GM12878 (cell line): ENCODE data around the gene EEF1A1. TPM values are rescaled to one million over a fixed set of nuclear protein-coding genes. Genes with fewer than 3 reads are reported as not detected.

ENCODE experiments used
- ATAC-seq: fragments of 200-7000 bp; cut with Tn5 transposase; 3 replicates; pipeline ENCODE4 v1.9.1; 2020; ENCODE audit warnings: mild to moderate bottlenecking, moderate library complexity
- BruUV-seq: library from RNA; stranded (reverse); fragments of 400-500 nt; replicated peaks from 2 replicates; lab custom pipeline; 2021; lab: Mats Ljungman, UMichigan
- CTCF ChIA-PET: fragments of 300-600 bp; sonication (Branson Sonifier 250); formaldehyde crosslinking; extraction: SDS; loops from one replicate; lab custom pipeline; 2021; ENCODE audit warnings: inconsistent platforms; lab: Yijun Ruan, JAX
- POLR2A ChIA-PET: fragments of 350-600 bp; formaldehyde crosslinking; extraction: SDS; loops from one replicate; lab custom pipeline; 2021; ENCODE audit warnings: inconsistent platforms; lab: Charles Lee
- RAD21 ChIA-PET: fragments of 300-600 bp; sonication (Branson Sonifier 250); formaldehyde crosslinking; loops from one replicate; lab custom pipeline; 2023; ENCODE audit warnings: antibody characterized with exemption; ENCODE audit not compliant: unreplicated experiment; lab: Charles Lee
- SMC1A ChIA-PET: fragments of 300-600 bp; sonication (Branson Sonifier 250); formaldehyde crosslinking; loops from one replicate; lab custom pipeline; 2023; ENCODE audit not compliant: unreplicated experiment, uncharacterized antibody; lab: Charles Lee
- DNase-seq: peaks from one replicate; pipeline ENCODE4 v3.0.0-alpha.2; 2011; ENCODE audit warnings: low read depth, low spot score
- FAIRE-seq: peaks from 3 replicates; lab custom pipeline; 2011; peaks lifted over from hg19 to GRCh38; lab: Jason Lieb, UNC
- H2AFZ ChIP-seq: 2 replicates; pipeline ENCODE4 v1.6.0; 2011; ENCODE audit warnings: low read depth, low read length, control low read depth; ENCODE audit not compliant: control insufficient read depth
- H3K27ac ChIP-seq: 2 replicates; pipeline ENCODE4 v1.5.1; 2011; ENCODE audit warnings: control low read depth; ENCODE audit not compliant: control insufficient read depth, insufficient read depth
- H3K27me3 ChIP-seq, 2 experiments: replicated peaks in 1 of 2; 2 replicates each; pipeline versions ENCODE4 v1.6.0 to v1.6.1; 2011; ENCODE audit warnings: low read length in 1 of 2; ENCODE audit not compliant: control insufficient read depth in 2 of 2, insufficient read depth in 2 of 2
- H3K36me3 ChIP-seq, 2 experiments: 2 replicates each; pipeline ENCODE4 v1.5.1; 2011; ENCODE audit warnings: low read length in 1 of 2; ENCODE audit not compliant: control insufficient read depth in 2 of 2, insufficient read depth in 2 of 2
- H3K4me1 ChIP-seq: 2 replicates; pipeline ENCODE4 v1.6.1; 2011; ENCODE audit warnings: mild to moderate bottlenecking, low read length, moderate library complexity, mixed read lengths; ENCODE audit not compliant: control insufficient read depth, insufficient read depth
- H3K4me2 ChIP-seq: 2 replicates; pipeline ENCODE4 v1.6.0; 2011; ENCODE audit warnings: control low read depth; ENCODE audit not compliant: control insufficient read depth, insufficient read depth
- H3K4me3 ChIP-seq: fragments of 200-600 bp; sonication (generic); 2 replicates; pipeline ENCODE4 v1.5.1; 2016
- H3K79me2 ChIP-seq: 2 replicates; pipeline ENCODE4 v1.6.0; 2011; ENCODE audit warnings: low read length; ENCODE audit not compliant: control insufficient read depth, insufficient read depth
- H3K9ac ChIP-seq: 2 replicates; pipeline ENCODE4 v1.8.0; 2011; ENCODE audit warnings: low read length, control low read depth, mixed read lengths; ENCODE audit not compliant: control insufficient read depth, insufficient read depth
- H3K9me3 ChIP-seq: replicated peaks from 3 replicates; pipeline ENCODE4 v1.5.1; 2011; ENCODE audit warnings: mild to moderate bottlenecking, low read length; ENCODE audit not compliant: control insufficient read depth, insufficient read depth
- H4K20me1 ChIP-seq: 2 replicates; pipeline ENCODE4 v1.6.0; 2011; ENCODE audit not compliant: control insufficient read depth, insufficient read depth
- ATF7 ChIP-seq: fragments of 450-650 bp; IDR thresholded peaks from 2 replicates; pipeline ENCODE4 v1.6.1; 2016; ENCODE audit warnings: low read depth, mild to moderate bottlenecking
- CHD4 ChIP-seq: fragments of 200-600 bp; sonication (generic); IDR thresholded peaks from 2 replicates; pipeline ENCODE4 v1.6.1; 2016; ENCODE audit warnings: mild to moderate bottlenecking
- FOXM1 ChIP-seq: IDR thresholded peaks from 2 replicates; pipeline ENCODE4 v1.6.1; 2012; ENCODE audit warnings: low read depth, mild to moderate bottlenecking, inconsistent platforms, low read length, moderate library complexity
- HCFC1 ChIP-seq: fragments of 150-350 bp; IDR thresholded peaks from 2 replicates; pipeline ENCODE4 v1.6.1; 2014; ENCODE audit warnings: low read length
- HDGF ChIP-seq: fragments of 450-650 bp; IDR thresholded peaks from 2 replicates; pipeline ENCODE4 v1.6.1; 2016; ENCODE audit warnings: antibody characterized with exemption
- MXI1 ChIP-seq: fragments of 150-350 bp; IDR thresholded peaks from 2 replicates; pipeline ENCODE4 v1.6.1; 2011; ENCODE audit warnings: low read depth, mild to moderate bottlenecking, inconsistent platforms, low read length, improper control_type of control experiment
- NRF1 ChIP-seq: conservative IDR thresholded peaks from 2 replicates; pipeline ENCODE4 v1.6.1; 2011; ENCODE audit warnings: mild to moderate bottlenecking, low read depth, low read length, improper control_type of control experiment
- PAX8 ChIP-seq: fragments of 450-650 bp; IDR thresholded peaks from 2 replicates; pipeline ENCODE4 v1.6.1; 2017; ENCODE audit warnings: mild to moderate bottlenecking, moderate library complexity
- POLR2A ChIP-seq: IDR thresholded peaks from 2 replicates; pipeline ENCODE4 v1.6.1; 2011; ENCODE audit warnings: low read depth, mild to moderate bottlenecking, low read length
- POLR2AphosphoS5 ChIP-seq: IDR thresholded peaks from 2 replicates; pipeline ENCODE4 v1.6.1; 2011; ENCODE audit warnings: mild to moderate bottlenecking, low read length, inconsistent platforms
- RB1 ChIP-seq: fragments of 450-650 bp; formaldehyde crosslinking; IDR thresholded peaks from 2 replicates; pipeline ENCODE4 v1.6.1; 2017; ENCODE audit warnings: mild to moderate bottlenecking, borderline replicate concordance
- STAT1 ChIP-seq: fragments of 450-650 bp; conservative IDR thresholded peaks from 2 replicates; pipeline ENCODE4 v1.6.1; 2014; ENCODE audit warnings: antibody characterized with exemption, mild to moderate bottlenecking
- ZBED1 ChIP-seq: IDR thresholded peaks from 2 replicates; pipeline ENCODE4 v1.6.1; 2016; ENCODE audit warnings: borderline replicate concordance
- WGBS: methylation state at CpG from one replicate; pipeline ENCODE4 v1.1.6; 2016; ENCODE audit warnings: low lambda C conversion rate; ENCODE audit not compliant: insufficient replicate concordance, insufficient coverage; ENCODE audit errors: missing lambda C conversion rate; 5-methylcytosine and 5-hydroxymethylcytosine counted together
- in situ Hi-C: fragments of 300-500 bp; cut with MboI; formaldehyde crosslinking; loops from 9 replicates; pipeline ENCODE4 v1.14.3; 2018; ENCODE audit warnings: mixed read lengths
- intact Hi-C: fragments of 100-400 bp; cut with micrococcal nuclease; formaldehyde crosslinking; loops from one replicate; pipeline ENCODE4 v1.14.2; 2022; ENCODE audit not compliant: unreplicated experiment
- polyA plus RNA-seq, 11 experiments: library from polyadenylated mRNA; depleted of rRNA in 4 of 11; unstranded in 6 of 11; stranded (reverse) in 5 of 11; fragments of >200 nt; fragmentation: Nextera tagmentation in 4 of 11; fragmentation: Illumina TruSeq in 1 of 11; extraction: Ambion mirVana in 4 of 11; extraction: Trizol in 1 of 11; gene quantifications; 1 replicate in 1 of 11; 2 replicates in 10 of 11; pipeline versions ENCODE4 v1.2.1 to v1.2.3, GENCODE V29; 2011 to 2016; ENCODE audit warnings: inconsistent platforms in 2 of 11, missing spikeins in 2 of 11, low read depth in 1 of 11
- total RNA-seq, 4 experiments: library from RNA; depleted of rRNA in 3 of 4; stranded (reverse); fragments of >200 nt in 3 of 4; fragmentation: Illumina TruSeq in 1 of 4; extraction: Trizol in 1 of 4; gene quantifications; 2 replicates each; pipeline versions ENCODE4 v1.2.1 to v1.2.3, GENCODE V29; 2013 to 2021
- TF ChIP-seq, protein P1 (sequence below): fragments of 450-650 bp; conservative IDR thresholded peaks from 2 replicates; pipeline ENCODE4 v1.6.1; 2017; ENCODE audit warnings: mild to moderate bottlenecking, moderate library complexity
- TF ChIP-seq, protein P2 (sequence below): IDR thresholded peaks from 2 replicates; pipeline ENCODE4 v1.6.1; 2011; ENCODE audit warnings: mild to moderate bottlenecking, low read depth, low read length, moderate library complexity; ENCODE audit not compliant: insufficient replicate concordance

The EEF1A1 gene
- total and polyA plus RNA-seq, 10 of the 15 experiments (the other 5 are each of a cell fraction or from before 2014, with no cell fraction given), result 4,214 to 18,090 (median 14,132) TPM

DNA sequence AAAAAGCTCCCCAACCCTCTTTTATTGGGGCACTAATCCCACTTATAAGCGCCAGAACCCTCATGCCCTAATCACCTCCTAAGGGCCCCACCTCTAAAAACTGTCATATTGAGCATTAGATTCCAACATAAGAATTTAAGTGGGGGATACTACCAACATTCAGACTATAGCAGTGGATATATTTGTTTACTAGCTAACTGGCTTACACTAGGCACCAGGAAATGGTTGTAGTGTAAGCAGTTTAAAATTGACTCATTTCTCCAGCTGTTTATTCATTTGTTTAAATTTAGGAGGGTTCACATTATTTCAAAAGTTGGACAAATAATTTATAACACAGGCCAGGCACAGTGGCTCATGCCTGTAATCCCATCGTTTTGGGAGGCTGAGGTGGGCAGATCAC, 36.4 kb downstream of the EEF1A1 start:
- Histone ChIP-seq H3K4me2 (no peak overlapping the region), H3K36me3 (peaks cover 17 to 31% of the 10 kb centered on the region in 2 experiments), H2AFZ (no peak overlapping the region), H3K27ac (no peak overlapping the region), H3K4me1 (no peaks in the 10 kb centered on the region), H3K9ac (no peak overlapping the region), H3K4me3 (no peak overlapping the region), H4K20me1 (no peaks in the 10 kb centered on the region), H3K27me3 (no peaks in the 10 kb centered on the region), H3K9me3 (no peaks in the 10 kb centered on the region; the same call in 2 of the 3 replicates), H3K79me2 (no peaks in the 10 kb centered on the region)
- 81% methylated on average over 2 of the region's 2 CpGs for WGBS
- ATAC-seq (no peak), DNase-seq (no peak), FAIRE-seq (no peak)
- ChIA-PET RAD21 (no interaction called here), CTCF (interaction anchor here (0.8 kb wide), 1 partner anchor 31 kb away, joined by 3 read pairs; no protein-coding TSS in a partner anchor), POLR2A (interaction anchor here (0.5 to 1.2 kb wide), 2 partner anchors 10 to 32 kb away, joined by 3 to 6 read pairs; no protein-coding TSS in a partner anchor), SMC1A (interaction anchor here (0.9 to 1.3 kb wide), 2 partner anchors 12 to 16 kb away, joined by 3 read pairs; no protein-coding TSS in a partner anchor)
- intact Hi-C loops, result no loop called here
- no TSS peak for BruUV-seq
- TF ChIP-seq MXI1, result no peak
- no peak for TF ChIP-seq STAT1
- in situ Hi-C loops, result no loop called here

DNA sequence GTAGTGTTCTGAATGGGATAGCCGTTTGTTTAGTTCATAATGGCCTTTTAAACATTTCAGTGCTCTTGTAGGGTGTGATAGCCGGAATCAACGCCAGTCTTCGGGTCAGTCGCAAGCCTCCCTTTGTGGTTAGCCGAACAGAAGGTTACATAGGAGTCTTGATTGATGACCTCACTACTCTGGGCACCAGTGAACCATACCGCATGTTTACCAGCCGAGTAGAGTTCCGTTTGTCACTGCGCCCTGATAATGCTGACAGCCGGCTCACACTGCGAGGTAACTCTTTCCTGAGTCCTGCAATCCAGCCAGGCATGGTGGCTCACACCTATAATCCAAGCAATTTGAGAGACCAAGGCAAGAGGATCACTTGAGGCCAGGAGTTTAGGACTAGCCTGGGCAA, 38.9 kb downstream of the EEF1A1 start:
- Histone ChIP-seq H3K4me3 (no peak overlapping the region), H3K4me1 (no peaks in the 10 kb centered on the region), H3K27me3 (no peaks in the 10 kb centered on the region), H3K9me3 (no peaks in the 10 kb centered on the region), H3K9ac (no peak overlapping the region), H3K36me3 (peaks cover 9 to 32% of the 10 kb centered on the region in 2 experiments), H3K4me2 (no peak overlapping the region), H2AFZ (no peak overlapping the region), H3K79me2 (no peaks in the 10 kb centered on the region), H3K27ac (no peak overlapping the region), H4K20me1 (no peaks in the 10 kb centered on the region)
- CTCF ChIA-PET, result no interaction called here
- POLR2A ChIA-PET, result interaction anchor here (0.6 to 1.6 kb wide), 2 partner anchors 13 to 16 kb away, joined by 3 to 4 read pairs; no protein-coding TSS in a partner anchor
- SMC1A ChIA-PET, result interaction anchor here (0.6 to 1.2 kb wide), 3 partner anchors 9 to 20 kb away, joined by 3 to 4 read pairs (median 3); no protein-coding TSS in a partner anchor
- WGBS, result 97% methylated on average over 12 of the region's 12 CpGs
- in situ Hi-C loops, result no loop called here
- no peak for ATAC-seq
- no peak for DNase-seq
- BruUV-seq, result no TSS peak
- no peak for FAIRE-seq
- intact Hi-C loops, result no loop called here
- TF ChIP-seq, protein P1, sequence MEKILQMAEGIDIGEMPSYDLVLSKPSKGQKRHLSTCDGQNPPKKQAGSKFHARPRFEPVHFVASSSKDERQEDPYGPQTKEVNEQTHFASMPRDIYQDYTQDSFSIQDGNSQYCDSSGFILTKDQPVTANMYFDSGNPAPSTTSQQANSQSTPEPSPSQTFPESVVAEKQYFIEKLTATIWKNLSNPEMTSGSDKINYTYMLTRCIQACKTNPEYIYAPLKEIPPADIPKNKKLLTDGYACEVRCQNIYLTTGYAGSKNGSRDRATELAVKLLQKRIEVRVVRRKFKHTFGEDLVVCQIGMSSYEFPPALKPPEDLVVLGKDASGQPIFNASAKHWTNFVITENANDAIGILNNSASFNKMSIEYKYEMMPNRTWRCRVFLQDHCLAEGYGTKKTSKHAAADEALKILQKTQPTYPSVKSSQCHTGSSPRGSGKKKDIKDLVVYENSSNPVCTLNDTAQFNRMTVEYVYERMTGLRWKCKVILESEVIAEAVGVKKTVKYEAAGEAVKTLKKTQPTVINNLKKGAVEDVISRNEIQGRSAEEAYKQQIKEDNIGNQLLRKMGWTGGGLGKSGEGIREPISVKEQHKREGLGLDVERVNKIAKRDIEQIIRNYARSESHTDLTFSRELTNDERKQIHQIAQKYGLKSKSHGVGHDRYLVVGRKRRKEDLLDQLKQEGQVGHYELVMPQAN, result no peak
- no peak for TF ChIP-seq HCFC1
- TF ChIP-seq, protein P2, sequence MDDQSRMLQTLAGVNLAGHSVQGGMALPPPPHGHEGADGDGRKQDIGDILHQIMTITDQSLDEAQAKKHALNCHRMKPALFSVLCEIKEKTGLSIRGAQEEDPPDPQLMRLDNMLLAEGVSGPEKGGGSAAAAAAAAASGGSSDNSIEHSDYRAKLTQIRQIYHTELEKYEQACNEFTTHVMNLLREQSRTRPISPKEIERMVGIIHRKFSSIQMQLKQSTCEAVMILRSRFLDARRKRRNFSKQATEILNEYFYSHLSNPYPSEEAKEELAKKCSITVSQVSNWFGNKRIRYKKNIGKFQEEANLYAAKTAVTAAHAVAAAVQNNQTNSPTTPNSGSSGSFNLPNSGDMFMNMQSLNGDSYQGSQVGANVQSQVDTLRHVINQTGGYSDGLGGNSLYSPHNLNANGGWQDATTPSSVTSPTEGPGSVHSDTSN, result no peak
- TF ChIP-seq CHD4, result no peak
- no peak for TF ChIP-seq ATF7
- TF ChIP-seq RB1, result no peak
- TF ChIP-seq PAX8, result no peak
- TF ChIP-seq NRF1, result no peak
- TF ChIP-seq POLR2A, result no peak
- TF ChIP-seq FOXM1, result no peak
- no peak for TF ChIP-seq HDGF
- no peak for TF ChIP-seq POLR2AphosphoS5
- TF ChIP-seq ZBED1, result no peak
- RAD21 ChIA-PET, result no interaction called here
